ENCODE measurements around the gene ANKS3. TPM values are rescaled to one million over a fixed set of nuclear protein-coding genes. Genes with fewer than 3 reads are reported as not detected.

ANKS3 gene
- total RNA-seq, 4 donors from 2014 or later: 23.3 to 47.8 (median 27.6) TPM

DNA sequence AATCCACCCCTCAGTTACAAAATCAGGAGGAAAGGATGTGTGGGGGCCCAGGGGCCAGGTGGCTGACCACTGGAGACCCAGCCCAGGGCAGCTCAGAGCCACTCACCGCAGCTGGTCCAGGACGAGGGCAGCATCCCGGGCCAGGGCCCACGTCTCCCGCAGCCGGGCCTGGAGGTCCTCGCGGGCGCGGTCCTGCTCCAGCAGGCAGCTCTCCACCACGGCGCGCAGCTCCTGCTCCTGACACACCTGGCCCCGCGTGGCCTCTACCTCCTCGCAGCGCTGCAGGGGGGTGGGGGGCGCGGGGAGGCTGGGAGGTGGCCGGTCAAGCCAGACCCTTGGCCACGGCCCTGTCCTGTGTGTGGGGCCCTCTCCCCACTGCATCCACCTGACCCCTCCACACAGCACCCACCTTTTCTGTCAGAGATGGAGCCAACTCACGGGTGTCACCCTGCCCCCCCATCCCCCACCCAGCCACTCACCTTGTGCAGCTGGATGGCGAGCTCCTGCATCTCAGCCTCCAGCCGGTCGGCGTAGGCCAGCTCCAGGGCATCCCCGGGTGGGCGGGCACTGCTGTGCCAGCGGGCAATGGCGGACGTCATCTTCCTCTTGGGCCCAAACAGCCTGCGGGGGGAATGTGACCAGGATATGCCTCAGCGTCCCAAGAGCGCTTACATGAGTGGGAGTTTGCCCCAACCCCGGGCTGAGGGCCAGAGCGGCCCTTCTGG is 35.6 kb downstream of the ANKS3 start:
- H3K4me1 ChIP-seq: peaks cover 0 to 34% (median 19%) of the 10 kb centered on the region in 3 donors
- H3K9me3 ChIP-seq: no peaks in the 10 kb centered on the region
- H3K27ac ChIP-seq: no peak overlapping the region
- no peaks in the 10 kb centered on the region for H3K27me3 ChIP-seq
- H3K36me3 ChIP-seq: peaks cover 0 to 86% of the 10 kb centered on the region in 2 donors
- H3K4me3 ChIP-seq: no peak overlapping the region
- ATAC-seq: no peak
- 92% methylated on average over 2 of the region's 36 CpGs; no CpG with 5 or more reads in 1 of the 2 donors for WGBS, 2 donors (ENCODE audit: low coverage in 1 of 2)
- TF ChIP-seq EP300 (IDR thresholded peaks at IDR 0.05): no peak
- no peak for TF ChIP-seq POLR2A (IDR thresholded peaks at IDR 0.05)

DNA sequence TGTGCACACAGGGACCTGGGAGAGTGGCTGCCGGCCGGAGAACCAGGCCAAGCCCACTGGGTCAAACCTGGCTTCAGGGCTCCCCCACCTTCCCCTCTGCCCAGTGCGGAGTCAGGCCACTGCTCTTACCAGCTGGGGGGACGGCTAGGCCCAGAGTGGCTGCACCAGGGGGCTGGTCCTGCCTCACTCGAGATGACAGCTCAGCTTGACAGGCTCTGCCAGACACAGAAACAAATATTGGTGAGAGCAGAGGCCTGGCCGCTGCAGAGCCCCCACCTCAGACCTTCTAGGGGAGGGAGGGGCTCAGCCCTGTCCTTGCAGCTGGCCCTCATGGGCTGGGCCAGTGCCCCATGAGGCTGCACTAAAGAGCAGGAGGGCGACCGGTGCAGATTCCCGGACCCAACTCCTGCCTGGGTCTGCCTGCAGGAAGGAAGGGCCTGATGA is 36.2 kb downstream of the ANKS3 start:
- Histone ChIP-seq H3K27me3 (no peaks in the 10 kb centered on the region), H3K27ac (no peak overlapping the region), H3K36me3 (peaks cover 0 to 80% of the 10 kb centered on the region in 2 donors), H3K4me1 (peaks cover 0 to 38% (median 19%) of the 10 kb centered on the region in 3 donors), H3K9me3 (no peaks in the 10 kb centered on the region), H3K4me3 (no peak overlapping the region)
- no peak for ATAC-seq
- no peak for TF ChIP-seq POLR2A (IDR thresholded peaks at IDR 0.05)
- no peak for TF ChIP-seq EP300 (IDR thresholded peaks at IDR 0.05)
- TF ChIP-seq POLR2AphosphoS5 (IDR thresholded peaks at IDR 0.05): no peak
- TF ChIP-seq, protein P1, sequence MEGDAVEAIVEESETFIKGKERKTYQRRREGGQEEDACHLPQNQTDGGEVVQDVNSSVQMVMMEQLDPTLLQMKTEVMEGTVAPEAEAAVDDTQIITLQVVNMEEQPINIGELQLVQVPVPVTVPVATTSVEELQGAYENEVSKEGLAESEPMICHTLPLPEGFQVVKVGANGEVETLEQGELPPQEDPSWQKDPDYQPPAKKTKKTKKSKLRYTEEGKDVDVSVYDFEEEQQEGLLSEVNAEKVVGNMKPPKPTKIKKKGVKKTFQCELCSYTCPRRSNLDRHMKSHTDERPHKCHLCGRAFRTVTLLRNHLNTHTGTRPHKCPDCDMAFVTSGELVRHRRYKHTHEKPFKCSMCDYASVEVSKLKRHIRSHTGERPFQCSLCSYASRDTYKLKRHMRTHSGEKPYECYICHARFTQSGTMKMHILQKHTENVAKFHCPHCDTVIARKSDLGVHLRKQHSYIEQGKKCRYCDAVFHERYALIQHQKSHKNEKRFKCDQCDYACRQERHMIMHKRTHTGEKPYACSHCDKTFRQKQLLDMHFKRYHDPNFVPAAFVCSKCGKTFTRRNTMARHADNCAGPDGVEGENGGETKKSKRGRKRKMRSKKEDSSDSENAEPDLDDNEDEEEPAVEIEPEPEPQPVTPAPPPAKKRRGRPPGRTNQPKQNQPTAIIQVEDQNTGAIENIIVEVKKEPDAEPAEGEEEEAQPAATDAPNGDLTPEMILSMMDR (IDR thresholded peaks at IDR 0.05): no peak
- no CpG with 5 or more reads among the region's 9 CpGs for WGBS, 2 donors (ENCODE audit: low coverage in 1 of 2)

DNA sequence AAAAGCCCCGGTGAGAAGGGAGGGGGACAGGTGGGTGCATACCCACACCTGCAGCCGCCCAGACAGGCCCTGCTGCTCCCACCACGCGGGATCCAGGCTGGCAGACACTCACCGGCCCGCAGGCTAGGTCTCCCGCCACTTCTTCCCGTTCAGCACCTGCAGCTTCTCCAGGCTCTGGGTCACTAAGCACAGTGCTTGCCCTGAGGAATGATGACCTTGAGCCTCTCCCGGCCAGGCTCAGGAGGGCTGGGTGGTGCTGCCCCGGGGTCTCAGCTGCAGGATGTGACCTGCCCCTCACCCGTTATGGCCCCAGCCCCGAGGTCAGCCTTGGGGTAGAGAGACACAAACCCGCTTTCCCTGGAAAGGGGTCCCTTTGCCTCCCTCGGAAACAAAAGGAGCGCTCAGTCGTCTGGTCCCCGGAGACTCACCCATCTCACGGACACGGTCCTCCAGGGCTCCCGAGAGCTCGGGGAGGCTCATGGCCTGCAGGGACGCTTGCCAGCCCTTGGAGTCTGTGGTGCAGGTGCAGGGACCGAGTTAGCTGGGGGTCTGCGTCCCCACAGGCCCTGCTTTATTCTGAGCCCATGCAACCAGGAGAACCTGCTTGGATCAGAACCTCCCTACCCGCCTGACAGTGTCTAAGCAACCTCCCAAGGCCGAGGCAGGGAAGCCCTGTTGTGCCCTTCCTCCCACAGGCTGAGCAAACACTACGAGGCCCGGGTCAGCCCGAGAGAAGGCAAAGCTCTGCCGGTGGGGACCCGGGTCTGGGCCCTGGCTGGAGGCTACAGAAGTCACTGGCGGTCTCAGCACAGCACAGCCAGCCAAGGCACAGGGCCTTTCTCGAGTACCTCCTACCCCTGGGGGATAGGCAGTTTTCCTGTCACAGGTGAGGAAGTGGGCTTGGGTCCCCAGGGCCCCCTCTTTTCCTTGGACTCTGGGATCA is 36.9 kb downstream of the ANKS3 start:
- Histone ChIP-seq H3K4me3 (no peak overlapping the region), H3K27me3 (no peaks in the 10 kb centered on the region), H3K9me3 (no peaks in the 10 kb centered on the region), H3K27ac (peak overlapping the region in 3 of 4 donors; percentile 46 to 96 (median 83)), H3K4me1 (peaks cover 0 to 45% (median 19%) of the 10 kb centered on the region in 3 donors), H3K36me3 (peaks cover 0 to 73% of the 10 kb centered on the region in 2 donors)
- ATAC-seq: no peak
- TF ChIP-seq, protein P1 (IDR thresholded peaks at IDR 0.05): no peak
- no peak for TF ChIP-seq EP300 (IDR thresholded peaks at IDR 0.05)
- TF ChIP-seq POLR2A (IDR thresholded peaks at IDR 0.05): no peak
- no peak for TF ChIP-seq POLR2AphosphoS5 (IDR thresholded peaks at IDR 0.05)
- 80% methylated on average over 1 of the region's 33 CpGs; no CpG with 5 or more reads in 1 of the 2 donors for WGBS, 2 donors (ENCODE audit: low coverage in 1 of 2)

DNA sequence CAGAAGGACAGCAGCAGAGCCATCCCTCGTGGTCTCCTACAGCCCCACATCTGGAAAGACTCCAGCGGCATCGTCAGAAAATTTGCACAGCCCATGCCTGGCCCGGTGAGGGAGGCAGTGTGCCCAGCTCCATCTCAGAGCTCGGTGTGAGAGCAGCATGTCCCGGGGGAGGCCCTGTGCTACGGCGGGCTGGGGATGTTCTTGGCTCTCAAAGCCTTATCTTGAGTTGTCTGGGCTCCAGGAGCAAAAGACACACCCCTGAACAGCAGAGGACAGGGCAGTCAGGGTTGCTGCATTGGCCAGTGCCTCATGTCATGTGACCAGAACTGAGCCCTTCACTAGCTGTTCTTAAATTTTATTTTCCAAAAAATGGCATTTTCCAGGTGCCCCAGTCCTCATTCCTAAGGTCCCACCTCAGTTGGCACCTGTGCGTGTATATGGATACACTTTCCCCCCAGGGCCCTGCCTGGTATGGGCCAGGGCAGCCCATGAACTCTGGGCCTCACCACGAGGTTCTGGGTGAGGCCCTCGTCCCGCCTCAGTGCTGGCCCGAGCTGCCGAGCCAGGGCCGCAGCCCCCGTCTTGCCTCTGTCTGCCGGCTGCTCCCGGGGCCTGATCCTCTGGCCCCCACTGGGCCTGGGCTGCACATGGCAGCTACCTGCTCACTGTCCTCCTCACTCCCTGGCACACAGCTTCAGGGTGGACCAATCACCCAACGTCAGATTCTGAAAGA is 37.7 kb downstream of the ANKS3 start:
- H3K27ac ChIP-seq: peak overlapping the region in 3 of 4 donors; percentile 46 to 96 (median 83)
- peak; percentile 22 for ATAC-seq
- WGBS, 2 donors (ENCODE audit: low coverage in 1 of 2): no CpG with 5 or more reads among the region's 19 CpGs
- H3K9me3 ChIP-seq: no peaks in the 10 kb centered on the region
- H3K27me3 ChIP-seq: no peaks in the 10 kb centered on the region
- no peak overlapping the region for H3K4me3 ChIP-seq
- peaks cover 0 to 45% (median 19%) of the 10 kb centered on the region in 3 donors for H3K4me1 ChIP-seq
- H3K36me3 ChIP-seq: peaks cover 0 to 65% of the 10 kb centered on the region in 2 donors
- TF ChIP-seq EP300 (IDR thresholded peaks at IDR 0.05) (no peak), POLR2A (IDR thresholded peaks at IDR 0.05) (no peak)
- TF ChIP-seq, protein P1 (IDR thresholded peaks at IDR 0.05): no peak
